WTC11 (cell line): ENCODE data around the gene UBAC2. TPM values are rescaled to one million over a fixed set of nuclear protein-coding genes. Genes with fewer than 3 reads are reported as not detected.

ENCODE experiments used
- ATAC-seq: fragments of 200-7000 bp; cut with Tn5 transposase; 2 replicates; pipeline ENCODE4 v1.10.0; 2021; ENCODE audit warnings: mild to moderate bottlenecking, moderate library complexity
- CTCF ChIA-PET: fragments of 300-600 bp; sonication (Branson Sonifier 250); formaldehyde crosslinking; loops from one replicate; lab custom pipeline; 2021; ENCODE audit warnings: antibody characterized with exemption; lab: Charles Lee
- POLR2A ChIA-PET: fragments of 350-600 bp; sonication (Branson Sonifier 250); formaldehyde crosslinking; loops from one replicate; lab custom pipeline; 2021; ENCODE audit warnings: antibody characterized with exemption; lab: Charles Lee
- DNase-seq: peaks from one replicate; pipeline ENCODE4 v3.0.0; 2021; ENCODE audit warnings: low spot score
- H3K27ac Mint-ChIP-seq: 2 replicates; pipeline ENCODE4 v1.8.0; 2021; ENCODE audit warnings: mixed read lengths
- H3K27me3 Mint-ChIP-seq: 2 replicates; pipeline ENCODE4 v1.8.0; 2021; ENCODE audit warnings: low read depth, mild to moderate bottlenecking, moderate library complexity, mixed read lengths
- H3K36me3 Mint-ChIP-seq: 2 replicates; pipeline ENCODE4 v1.8.0; 2021; ENCODE audit warnings: mixed read lengths
- H3K4me1 Mint-ChIP-seq: 2 replicates; pipeline ENCODE4 v1.8.0; 2022; ENCODE audit warnings: mixed read lengths
- H3K4me3 Mint-ChIP-seq: 2 replicates; pipeline ENCODE4 v1.8.0; 2021; ENCODE audit warnings: mild to moderate bottlenecking, moderate library complexity, mixed read lengths
- H3K9me3 Mint-ChIP-seq: 2 replicates; pipeline ENCODE4 v1.8.0; 2021; ENCODE audit warnings: mixed read lengths
- ELF4 ChIP-seq: sonication (generic); formaldehyde crosslinking; IDR thresholded peaks from 2 replicates; pipeline ENCODE4 v1.8.1; 2022; ENCODE audit warnings: low read depth, mild to moderate bottlenecking, moderate library complexity, missing genetic modification reagents
- ETV6 ChIP-seq: sonication (generic); formaldehyde crosslinking; IDR thresholded peaks from 2 replicates; pipeline ENCODE4 v1.8.1; 2022; ENCODE audit warnings: mild to moderate bottlenecking, missing genetic modification reagents
- GABPB1 ChIP-seq: sonication (generic); formaldehyde crosslinking; IDR thresholded peaks from 2 replicates; pipeline ENCODE4 v1.8.1; 2023; ENCODE audit warnings: mild to moderate bottlenecking, missing genetic modification reagents
- JAZF1 ChIP-seq: fragments of 250-450 bp; sonication (Bioruptor Pico); IDR thresholded peaks from 2 replicates; pipeline ENCODE4 v1.9.0; 2021; ENCODE audit warnings: moderate library complexity, mild to moderate bottlenecking, inconsistent platforms
- TEAD4 ChIP-seq: sonication (generic); formaldehyde crosslinking; IDR thresholded peaks from 2 replicates; pipeline ENCODE4 v1.8.0; 2022; ENCODE audit warnings: mild to moderate bottlenecking, missing genetic modification reagents
- TP53 ChIP-seq: sonication (generic); formaldehyde crosslinking; IDR thresholded peaks from 2 replicates; pipeline ENCODE4 v1.8.1; 2023; ENCODE audit warnings: mild to moderate bottlenecking, missing genetic modification reagents
- ZNF416 ChIP-seq: fragments of 250-450 bp; sonication (Bioruptor Pico); IDR thresholded peaks from 2 replicates; pipeline ENCODE4 v1.9.0; 2021; ENCODE audit warnings: mild to moderate bottlenecking, inconsistent platforms
- ZNF423 ChIP-seq: fragments of 250-450 bp; sonication (Bioruptor Pico); IDR thresholded peaks from 2 replicates; pipeline ENCODE4 v2.1.2; 2022; ENCODE audit warnings: mild to moderate bottlenecking, moderate library complexity
- total RNA-seq: library from RNA; stranded (reverse); gene quantifications from 3 replicates; pipeline ENCODE4 v1.2.3, GENCODE V29; 2021
- TF ChIP-seq, protein P1 (sequence below): fragments of 250-450 bp; sonication (Bioruptor Pico); IDR thresholded peaks from 2 replicates; pipeline ENCODE4 v1.9.0; 2021; ENCODE audit warnings: mild to moderate bottlenecking, borderline replicate concordance
- TF ChIP-seq, protein P2 (sequence below): sonication (generic); formaldehyde crosslinking; IDR thresholded peaks from 2 replicates; pipeline ENCODE4 v1.8.1; 2022; ENCODE audit warnings: mild to moderate bottlenecking, missing genetic modification reagents, moderate library complexity, borderline replicate concordance
- TF ChIP-seq, protein P3 (sequence below): sonication (generic); formaldehyde crosslinking; IDR thresholded peaks from 2 replicates; pipeline ENCODE4 v1.8.1; 2023; ENCODE audit warnings: mild to moderate bottlenecking, missing genetic modification reagents, moderate library complexity
- TF ChIP-seq, protein P4 (sequence below): sonication (generic); formaldehyde crosslinking; IDR thresholded peaks from 2 replicates; pipeline ENCODE4 v1.8.0; 2023; ENCODE audit warnings: missing genetic modification reagents
- TF ChIP-seq, protein P5 (sequence below): sonication (generic); formaldehyde crosslinking; IDR thresholded peaks from 2 replicates; pipeline ENCODE4 v1.8.1; 2022; ENCODE audit warnings: low read depth, missing genetic modification reagents, borderline replicate concordance
- TF ChIP-seq, protein P6 (sequence below): sonication (generic); formaldehyde crosslinking; IDR thresholded peaks from 2 replicates; pipeline ENCODE4 v1.8.1; 2022; ENCODE audit warnings: missing genetic modification reagents, borderline replicate concordance

The UBAC2 gene
- total RNA-seq, 1 experiment from 2014 or later, result 64.7 TPM

DNA sequence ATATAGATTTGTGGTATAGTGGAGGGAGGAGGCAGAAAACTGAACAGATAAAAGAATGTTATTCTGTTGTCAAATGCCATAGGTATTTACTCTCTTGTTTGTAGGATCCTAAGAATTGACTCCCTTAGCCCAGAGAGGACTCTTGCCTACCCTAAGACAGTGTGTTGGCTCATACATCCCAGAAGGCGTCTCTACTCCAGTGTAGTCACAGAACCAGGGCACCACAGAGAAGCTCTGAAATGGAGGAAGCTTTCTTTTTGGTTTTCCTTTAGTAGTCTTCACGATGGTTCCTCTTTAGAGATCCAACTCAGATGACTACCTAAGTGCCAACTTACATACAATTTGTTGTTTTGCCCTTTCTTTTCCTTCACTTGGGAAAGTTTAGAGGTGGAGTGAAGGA is 92.5 kb downstream of the UBAC2 start:
- Mint-ChIP-seq H3K27ac (no peak overlapping the region), H3K36me3 (no peaks in the 10 kb centered on the region), H3K9me3 (no peaks in the 10 kb centered on the region), H3K4me3 (no peak overlapping the region), H3K27me3 (no peaks in the 10 kb centered on the region), H3K4me1 (no peaks in the 10 kb centered on the region)
- POLR2A ChIA-PET, result no interaction called here
- no peak for DNase-seq
- CTCF ChIA-PET, result no interaction called here
- ATAC-seq, result no peak
- TF ChIP-seq, protein P1, sequence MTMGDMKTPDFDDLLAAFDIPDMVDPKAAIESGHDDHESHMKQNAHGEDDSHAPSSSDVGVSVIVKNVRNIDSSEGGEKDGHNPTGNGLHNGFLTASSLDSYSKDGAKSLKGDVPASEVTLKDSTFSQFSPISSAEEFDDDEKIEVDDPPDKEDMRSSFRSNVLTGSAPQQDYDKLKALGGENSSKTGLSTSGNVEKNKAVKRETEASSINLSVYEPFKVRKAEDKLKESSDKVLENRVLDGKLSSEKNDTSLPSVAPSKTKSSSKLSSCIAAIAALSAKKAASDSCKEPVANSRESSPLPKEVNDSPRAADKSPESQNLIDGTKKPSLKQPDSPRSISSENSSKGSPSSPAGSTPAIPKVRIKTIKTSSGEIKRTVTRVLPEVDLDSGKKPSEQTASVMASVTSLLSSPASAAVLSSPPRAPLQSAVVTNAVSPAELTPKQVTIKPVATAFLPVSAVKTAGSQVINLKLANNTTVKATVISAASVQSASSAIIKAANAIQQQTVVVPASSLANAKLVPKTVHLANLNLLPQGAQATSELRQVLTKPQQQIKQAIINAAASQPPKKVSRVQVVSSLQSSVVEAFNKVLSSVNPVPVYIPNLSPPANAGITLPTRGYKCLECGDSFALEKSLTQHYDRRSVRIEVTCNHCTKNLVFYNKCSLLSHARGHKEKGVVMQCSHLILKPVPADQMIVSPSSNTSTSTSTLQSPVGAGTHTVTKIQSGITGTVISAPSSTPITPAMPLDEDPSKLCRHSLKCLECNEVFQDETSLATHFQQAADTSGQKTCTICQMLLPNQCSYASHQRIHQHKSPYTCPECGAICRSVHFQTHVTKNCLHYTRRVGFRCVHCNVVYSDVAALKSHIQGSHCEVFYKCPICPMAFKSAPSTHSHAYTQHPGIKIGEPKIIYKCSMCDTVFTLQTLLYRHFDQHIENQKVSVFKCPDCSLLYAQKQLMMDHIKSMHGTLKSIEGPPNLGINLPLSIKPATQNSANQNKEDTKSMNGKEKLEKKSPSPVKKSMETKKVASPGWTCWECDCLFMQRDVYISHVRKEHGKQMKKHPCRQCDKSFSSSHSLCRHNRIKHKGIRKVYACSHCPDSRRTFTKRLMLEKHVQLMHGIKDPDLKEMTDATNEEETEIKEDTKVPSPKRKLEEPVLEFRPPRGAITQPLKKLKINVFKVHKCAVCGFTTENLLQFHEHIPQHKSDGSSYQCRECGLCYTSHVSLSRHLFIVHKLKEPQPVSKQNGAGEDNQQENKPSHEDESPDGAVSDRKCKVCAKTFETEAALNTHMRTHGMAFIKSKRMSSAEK, result no peak
- TF ChIP-seq, protein P2, sequence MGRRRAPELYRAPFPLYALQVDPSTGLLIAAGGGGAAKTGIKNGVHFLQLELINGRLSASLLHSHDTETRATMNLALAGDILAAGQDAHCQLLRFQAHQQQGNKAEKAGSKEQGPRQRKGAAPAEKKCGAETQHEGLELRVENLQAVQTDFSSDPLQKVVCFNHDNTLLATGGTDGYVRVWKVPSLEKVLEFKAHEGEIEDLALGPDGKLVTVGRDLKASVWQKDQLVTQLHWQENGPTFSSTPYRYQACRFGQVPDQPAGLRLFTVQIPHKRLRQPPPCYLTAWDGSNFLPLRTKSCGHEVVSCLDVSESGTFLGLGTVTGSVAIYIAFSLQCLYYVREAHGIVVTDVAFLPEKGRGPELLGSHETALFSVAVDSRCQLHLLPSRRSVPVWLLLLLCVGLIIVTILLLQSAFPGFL (CRISPR knock-in tag), result no peak
- no peak for TF ChIP-seq ELF4
- TF ChIP-seq, protein P3, sequence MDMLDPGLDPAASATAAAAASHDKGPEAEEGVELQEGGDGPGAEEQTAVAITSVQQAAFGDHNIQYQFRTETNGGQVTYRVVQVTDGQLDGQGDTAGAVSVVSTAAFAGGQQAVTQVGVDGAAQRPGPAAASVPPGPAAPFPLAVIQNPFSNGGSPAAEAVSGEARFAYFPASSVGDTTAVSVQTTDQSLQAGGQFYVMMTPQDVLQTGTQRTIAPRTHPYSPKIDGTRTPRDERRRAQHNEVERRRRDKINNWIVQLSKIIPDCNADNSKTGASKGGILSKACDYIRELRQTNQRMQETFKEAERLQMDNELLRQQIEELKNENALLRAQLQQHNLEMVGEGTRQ (CRISPR knock-in tag), result no peak
- TF ChIP-seq, protein P4, sequence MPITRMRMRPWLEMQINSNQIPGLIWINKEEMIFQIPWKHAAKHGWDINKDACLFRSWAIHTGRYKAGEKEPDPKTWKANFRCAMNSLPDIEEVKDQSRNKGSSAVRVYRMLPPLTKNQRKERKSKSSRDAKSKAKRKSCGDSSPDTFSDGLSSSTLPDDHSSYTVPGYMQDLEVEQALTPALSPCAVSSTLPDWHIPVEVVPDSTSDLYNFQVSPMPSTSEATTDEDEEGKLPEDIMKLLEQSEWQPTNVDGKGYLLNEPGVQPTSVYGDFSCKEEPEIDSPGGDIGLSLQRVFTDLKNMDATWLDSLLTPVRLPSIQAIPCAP (CRISPR knock-in tag), result no peak
- no peak for TF ChIP-seq TEAD4
- TF ChIP-seq ZNF423, result no peak
- TF ChIP-seq TP53 (CRISPR knock-in tag), result no peak
- TF ChIP-seq, protein P5, sequence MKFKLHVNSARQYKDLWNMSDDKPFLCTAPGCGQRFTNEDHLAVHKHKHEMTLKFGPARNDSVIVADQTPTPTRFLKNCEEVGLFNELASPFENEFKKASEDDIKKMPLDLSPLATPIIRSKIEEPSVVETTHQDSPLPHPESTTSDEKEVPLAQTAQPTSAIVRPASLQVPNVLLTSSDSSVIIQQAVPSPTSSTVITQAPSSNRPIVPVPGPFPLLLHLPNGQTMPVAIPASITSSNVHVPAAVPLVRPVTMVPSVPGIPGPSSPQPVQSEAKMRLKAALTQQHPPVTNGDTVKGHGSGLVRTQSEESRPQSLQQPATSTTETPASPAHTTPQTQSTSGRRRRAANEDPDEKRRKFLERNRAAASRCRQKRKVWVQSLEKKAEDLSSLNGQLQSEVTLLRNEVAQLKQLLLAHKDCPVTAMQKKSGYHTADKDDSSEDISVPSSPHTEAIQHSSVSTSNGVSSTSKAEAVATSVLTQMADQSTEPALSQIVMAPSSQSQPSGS, result no peak
- TF ChIP-seq, protein P6, sequence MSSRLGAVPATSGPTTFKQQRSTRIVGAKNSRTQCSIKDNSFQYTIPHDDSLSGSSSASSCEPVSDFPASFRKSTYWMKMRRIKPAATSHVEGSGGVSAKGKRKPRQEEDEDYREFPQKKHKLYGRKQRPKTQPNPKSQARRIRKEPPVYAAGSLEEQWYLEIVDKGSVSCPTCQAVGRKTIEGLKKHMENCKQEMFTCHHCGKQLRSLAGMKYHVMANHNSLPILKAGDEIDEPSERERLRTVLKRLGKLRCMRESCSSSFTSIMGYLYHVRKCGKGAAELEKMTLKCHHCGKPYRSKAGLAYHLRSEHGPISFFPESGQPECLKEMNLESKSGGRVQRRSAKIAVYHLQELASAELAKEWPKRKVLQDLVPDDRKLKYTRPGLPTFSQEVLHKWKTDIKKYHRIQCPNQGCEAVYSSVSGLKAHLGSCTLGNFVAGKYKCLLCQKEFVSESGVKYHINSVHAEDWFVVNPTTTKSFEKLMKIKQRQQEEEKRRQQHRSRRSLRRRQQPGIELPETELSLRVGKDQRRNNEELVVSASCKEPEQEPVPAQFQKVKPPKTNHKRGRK, result no peak

DNA sequence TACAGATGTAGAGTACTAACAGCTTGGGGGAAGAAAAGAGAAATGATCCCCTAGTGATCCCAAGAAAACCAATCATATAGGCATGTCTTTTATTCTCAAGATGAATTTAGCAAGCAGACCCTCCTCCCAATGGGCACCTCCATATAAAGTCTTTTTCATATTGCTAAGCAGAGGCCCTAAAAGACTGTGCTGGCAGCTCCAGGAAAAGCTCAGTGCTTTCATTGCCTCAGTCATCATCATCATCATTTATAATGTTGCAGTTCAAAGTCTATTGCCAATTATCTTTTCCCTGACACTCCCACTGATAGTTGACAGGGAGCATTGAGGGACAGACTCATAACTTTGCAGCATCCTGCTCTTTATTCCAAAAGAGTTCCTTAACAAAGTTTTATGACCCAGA is 93.5 kb downstream of the UBAC2 start:
- TF ChIP-seq ETV6 (CRISPR knock-in tag) (no peak), JAZF1 (CRISPR knock-in tag) (no peak), ZNF416 (CRISPR knock-in tag) (no peak), GABPB1 (CRISPR knock-in tag) (no peak)
- TF ChIP-seq, protein P2 (CRISPR knock-in tag), result no peak
- Mint-ChIP-seq H3K36me3 (no peaks in the 10 kb centered on the region), H3K9me3 (no peaks in the 10 kb centered on the region), H3K4me1 (peaks cover 2% of the 10 kb centered on the region; the same call in 1 of the 2 replicates), H3K4me3 (no peak overlapping the region), H3K27ac (no peak overlapping the region), H3K27me3 (no peaks in the 10 kb centered on the region)
- ATAC-seq (no peak), DNase-seq (no peak)
- POLR2A ChIA-PET, result interaction anchor here (0.6 kb wide), 1 partner anchor 655 kb away, joined by 5 read pairs; no protein-coding TSS in a partner anchor
- CTCF ChIA-PET, result no interaction called here
